Measurements from ENCODE around the gene MN1.

MN1 gene

DNA sequence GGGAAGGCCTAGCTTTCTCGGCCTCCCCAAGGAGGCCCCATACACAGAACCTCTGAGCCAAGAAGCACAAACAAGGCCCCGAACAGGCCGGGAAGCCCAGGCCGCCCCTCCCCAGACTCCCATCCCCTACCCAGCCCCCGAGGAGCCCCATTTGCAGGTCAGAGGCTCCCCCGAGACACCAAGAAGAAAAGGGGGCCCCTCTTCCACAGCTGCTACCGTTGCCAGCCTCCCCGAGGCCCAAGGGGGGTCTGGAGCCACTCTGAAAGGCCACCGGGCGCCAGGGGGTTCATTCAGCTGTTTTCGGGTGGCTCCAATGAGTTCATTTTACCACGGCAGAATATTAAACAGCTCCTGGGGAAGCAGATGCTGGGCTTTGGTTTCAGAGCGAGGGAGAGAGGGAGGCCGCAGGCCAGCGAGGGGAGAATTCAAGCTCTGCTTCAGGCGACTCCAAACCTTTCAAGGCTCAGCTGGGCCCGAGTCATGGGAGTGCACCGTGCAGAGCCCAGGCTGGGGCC is 28.5 kb downstream of the MN1 start:
- Histone ChIP-seq H3K79me1 (ENCODE audit: low read length) (no peaks in the 10 kb centered on the region), H3K56ac (ENCODE audit: low read length) (no peak overlapping the region), H3K36me3 (ENCODE audit: control insufficient read depth, insufficient read depth, low read length) (no peaks in the 10 kb centered on the region), H2BK5ac (ENCODE audit: low read length) (no peak overlapping the region), H3K79me2 (ENCODE audit: control insufficient read depth, insufficient read depth, low read length) (no peaks in the 10 kb centered on the region), H3K4me3 (ENCODE audit: low read length) (no peak overlapping the region), H2BK120ac (ENCODE audit: low read depth, low read length) (no peak overlapping the region), H3K9ac (ENCODE audit: low read length) (no peak overlapping the region), H4K5ac (ENCODE audit: low read length) (no peak overlapping the region), H3K27me3 (ENCODE audit: insufficient read depth, low read length, poor library complexity) (no peaks in the 10 kb centered on the region), H3K18ac (ENCODE audit: low read length) (peak overlapping the region; percentile 13), H4K8ac (ENCODE audit: low read depth, low read length) (no peak overlapping the region), H3K23ac (ENCODE audit: low read length) (no peak overlapping the region), H2AK5ac (ENCODE audit: low read length) (no peak overlapping the region), H3K4ac (ENCODE audit: low read depth, low read length) (no peak overlapping the region), H3K4me2 (ENCODE audit: low read length) (no peak overlapping the region), H3K27ac (ENCODE audit: low read depth, low read length) (no peak overlapping the region), H2BK15ac (replicated peaks; ENCODE audit: low read depth) (no peak overlapping the region), H3K4me1 (ENCODE audit: control insufficient read depth, low read depth, low read length) (peaks cover 9% of the 10 kb centered on the region)
- DNase-seq = no peak
- no CpG with 5 or more reads among the region's 18 CpGs for WGBS (ENCODE audit: extremely low coverage, insufficient coverage, low lambda C conversion rate)

DNA sequence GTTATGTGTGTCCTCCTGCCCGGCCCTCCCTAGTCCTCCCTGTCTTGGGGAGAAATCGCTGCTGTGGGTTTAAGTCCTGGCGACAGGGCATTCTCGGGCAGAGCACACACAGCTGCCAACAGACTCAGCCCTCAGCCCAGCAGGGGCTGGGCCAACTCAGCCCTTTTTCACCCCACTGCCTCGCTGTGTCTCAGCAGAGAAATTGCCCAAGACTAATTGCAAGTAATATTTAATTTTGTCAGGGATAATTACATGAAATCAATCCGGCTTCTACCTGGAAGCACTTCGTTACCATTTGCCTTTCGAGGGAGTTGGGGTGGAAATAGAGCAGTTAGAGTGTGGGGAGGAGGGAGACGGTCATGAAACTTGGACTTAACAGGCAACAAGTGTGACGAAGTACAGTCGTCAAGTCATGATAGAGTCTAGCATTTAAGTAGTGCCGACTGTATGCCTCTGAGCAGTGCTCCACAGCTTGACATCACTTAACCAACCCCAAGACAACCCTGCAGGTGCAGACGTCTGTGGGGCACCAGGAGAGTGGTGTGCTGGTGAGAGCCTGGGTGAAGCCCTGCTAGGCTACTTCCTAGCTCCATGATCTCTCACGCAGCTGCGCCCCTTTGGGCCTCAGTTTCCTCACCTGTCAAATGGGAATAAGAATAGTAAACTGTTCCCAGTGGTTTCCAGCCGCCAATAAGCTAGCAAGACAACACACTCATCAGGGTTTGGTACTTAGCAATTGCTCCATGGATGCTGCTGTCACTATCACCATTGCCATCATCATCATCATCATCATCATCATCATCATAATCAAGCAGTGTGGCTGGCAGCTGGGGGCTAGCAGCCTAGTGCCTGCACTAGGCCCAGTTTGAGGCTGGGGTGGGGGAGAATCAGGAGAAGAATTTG is 29.2 kb downstream of the MN1 start:
- Histone ChIP-seq H3K79me1 (ENCODE audit: low read length) (no peaks in the 10 kb centered on the region), H3K4me1 (ENCODE audit: control insufficient read depth, low read depth, low read length) (peaks cover 9% of the 10 kb centered on the region), H2BK120ac (ENCODE audit: low read depth, low read length) (no peak overlapping the region), H2AK5ac (ENCODE audit: low read length) (no peak overlapping the region), H3K4me3 (ENCODE audit: low read length) (no peak overlapping the region), H3K9ac (ENCODE audit: low read length) (no peak overlapping the region), H4K5ac (ENCODE audit: low read length) (no peak overlapping the region), H3K27me3 (ENCODE audit: insufficient read depth, low read length, poor library complexity) (no peaks in the 10 kb centered on the region), H3K36me3 (ENCODE audit: control insufficient read depth, insufficient read depth, low read length) (no peaks in the 10 kb centered on the region), H2BK5ac (ENCODE audit: low read length) (no peak overlapping the region), H3K4me2 (ENCODE audit: low read length) (no peak overlapping the region), H3K79me2 (ENCODE audit: control insufficient read depth, insufficient read depth, low read length) (no peaks in the 10 kb centered on the region), H2BK15ac (replicated peaks; ENCODE audit: low read depth) (no peak overlapping the region), H3K4ac (ENCODE audit: low read depth, low read length) (no peak overlapping the region), H3K18ac (ENCODE audit: low read length) (no peak overlapping the region), H3K56ac (ENCODE audit: low read length) (no peak overlapping the region), H4K8ac (ENCODE audit: low read depth, low read length) (no peak overlapping the region), H3K27ac (ENCODE audit: low read depth, low read length) (no peak overlapping the region), H3K23ac (ENCODE audit: low read length) (no peak overlapping the region)
- no peak for DNase-seq
- no CpG with 5 or more reads among the region's 16 CpGs for WGBS (ENCODE audit: extremely low coverage, insufficient coverage, low lambda C conversion rate)

DNA sequence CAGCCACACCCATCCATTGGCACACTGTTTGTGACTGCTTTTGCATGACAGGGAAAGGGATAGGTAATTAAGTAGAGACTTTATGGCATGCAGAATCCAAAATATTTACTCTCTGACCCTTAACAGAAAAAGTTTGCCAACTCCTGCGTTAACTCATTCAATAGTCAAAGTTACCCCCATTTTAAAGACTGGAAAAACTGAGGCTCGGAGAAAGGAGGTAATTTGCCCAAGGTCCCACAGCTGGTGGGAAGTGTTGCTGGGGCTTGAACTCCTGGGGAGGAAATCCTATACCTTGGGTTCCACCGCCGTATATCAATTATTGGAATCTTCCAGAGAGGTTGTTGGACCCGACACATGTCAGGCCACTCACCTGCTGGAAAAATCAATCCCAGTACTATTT is 29.9 kb downstream of the MN1 start:
- no peak for DNase-seq
- Histone ChIP-seq H3K4me3 (ENCODE audit: low read length) (no peak overlapping the region), H3K27me3 (ENCODE audit: insufficient read depth, low read length, poor library complexity) (no peaks in the 10 kb centered on the region), H4K5ac (ENCODE audit: low read length) (no peak overlapping the region), H2BK120ac (ENCODE audit: low read depth, low read length) (no peak overlapping the region), H4K8ac (ENCODE audit: low read depth, low read length) (no peak overlapping the region), H3K4ac (ENCODE audit: low read depth, low read length) (no peak overlapping the region), H2AK5ac (ENCODE audit: low read length) (no peak overlapping the region), H3K56ac (ENCODE audit: low read length) (no peak overlapping the region), H3K4me1 (ENCODE audit: control insufficient read depth, low read depth, low read length) (peaks cover 5% of the 10 kb centered on the region), H3K27ac (ENCODE audit: low read depth, low read length) (no peak overlapping the region), H3K18ac (ENCODE audit: low read length) (no peak overlapping the region), H2BK15ac (replicated peaks; ENCODE audit: low read depth) (no peak overlapping the region), H3K23ac (ENCODE audit: low read length) (no peak overlapping the region), H3K9ac (ENCODE audit: low read length) (no peak overlapping the region), H3K4me2 (ENCODE audit: low read length) (no peak overlapping the region), H3K79me2 (ENCODE audit: control insufficient read depth, insufficient read depth, low read length) (no peaks in the 10 kb centered on the region), H3K79me1 (ENCODE audit: low read length) (no peaks in the 10 kb centered on the region), H3K36me3 (ENCODE audit: control insufficient read depth, insufficient read depth, low read length) (no peaks in the 10 kb centered on the region), H2BK5ac (ENCODE audit: low read length) (no peak overlapping the region)
- WGBS (ENCODE audit: extremely low coverage, insufficient coverage, low lambda C conversion rate) = no CpG with 5 or more reads among the region's 5 CpGs

DNA sequence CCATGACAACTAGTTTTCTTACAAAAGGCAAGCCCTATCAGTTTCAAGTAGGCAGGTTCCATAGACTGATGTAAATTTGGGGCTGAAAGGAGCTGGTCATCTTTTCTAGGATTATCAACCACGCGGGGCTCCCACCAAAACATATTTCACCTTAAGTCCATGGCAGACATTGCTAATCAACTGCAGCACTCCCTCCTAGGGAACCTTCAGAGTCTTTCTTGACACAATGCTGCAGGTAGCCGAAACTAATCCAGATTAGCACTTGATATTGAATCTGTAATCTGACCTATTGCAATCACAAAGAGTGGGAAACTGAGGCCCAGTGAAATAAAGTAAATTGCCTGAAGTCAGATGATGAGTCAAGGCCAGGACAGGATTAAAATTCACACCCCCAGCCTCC is 32.5 kb downstream of the MN1 start:
- no peak overlapping the region for H4K8ac ChIP-seq (ENCODE audit: low read depth, low read length)
- DNase-seq = no peak
- H2AK5ac ChIP-seq (ENCODE audit: low read length) = no peak overlapping the region
- WGBS (ENCODE audit: extremely low coverage, insufficient coverage, low lambda C conversion rate) = no CpG with 5 or more reads among the region's 3 CpGs
- no peak overlapping the region for H4K5ac ChIP-seq (ENCODE audit: low read length)
- H3K27ac ChIP-seq (ENCODE audit: low read depth, low read length) = no peak overlapping the region
- no peaks in the 10 kb centered on the region for H3K27me3 ChIP-seq (ENCODE audit: insufficient read depth, low read length, poor library complexity)
- no peaks in the 10 kb centered on the region for H3K36me3 ChIP-seq (ENCODE audit: control insufficient read depth, insufficient read depth, low read length)
- H3K23ac ChIP-seq (ENCODE audit: low read length) = no peak overlapping the region
- H2BK15ac ChIP-seq (replicated peaks; ENCODE audit: low read depth) = no peak overlapping the region
- H3K4me2 ChIP-seq (ENCODE audit: low read length) = no peak overlapping the region
- H3K4me3 ChIP-seq (ENCODE audit: low read length) = no peak overlapping the region
- no peaks in the 10 kb centered on the region for H3K79me2 ChIP-seq (ENCODE audit: control insufficient read depth, insufficient read depth, low read length)
- no peak overlapping the region for H2BK5ac ChIP-seq (ENCODE audit: low read length)
- H3K79me1 ChIP-seq (ENCODE audit: low read length) = no peaks in the 10 kb centered on the region
- H3K4me1 ChIP-seq (ENCODE audit: control insufficient read depth, low read depth, low read length) = no peaks in the 10 kb centered on the region
- no peak overlapping the region for H3K56ac ChIP-seq (ENCODE audit: low read length)
- H3K18ac ChIP-seq (ENCODE audit: low read length) = no peak overlapping the region
- no peak overlapping the region for H3K4ac ChIP-seq (ENCODE audit: low read depth, low read length)
- no peak overlapping the region for H2BK120ac ChIP-seq (ENCODE audit: low read depth, low read length)
- no peak overlapping the region for H3K9ac ChIP-seq (ENCODE audit: low read length)

DNA sequence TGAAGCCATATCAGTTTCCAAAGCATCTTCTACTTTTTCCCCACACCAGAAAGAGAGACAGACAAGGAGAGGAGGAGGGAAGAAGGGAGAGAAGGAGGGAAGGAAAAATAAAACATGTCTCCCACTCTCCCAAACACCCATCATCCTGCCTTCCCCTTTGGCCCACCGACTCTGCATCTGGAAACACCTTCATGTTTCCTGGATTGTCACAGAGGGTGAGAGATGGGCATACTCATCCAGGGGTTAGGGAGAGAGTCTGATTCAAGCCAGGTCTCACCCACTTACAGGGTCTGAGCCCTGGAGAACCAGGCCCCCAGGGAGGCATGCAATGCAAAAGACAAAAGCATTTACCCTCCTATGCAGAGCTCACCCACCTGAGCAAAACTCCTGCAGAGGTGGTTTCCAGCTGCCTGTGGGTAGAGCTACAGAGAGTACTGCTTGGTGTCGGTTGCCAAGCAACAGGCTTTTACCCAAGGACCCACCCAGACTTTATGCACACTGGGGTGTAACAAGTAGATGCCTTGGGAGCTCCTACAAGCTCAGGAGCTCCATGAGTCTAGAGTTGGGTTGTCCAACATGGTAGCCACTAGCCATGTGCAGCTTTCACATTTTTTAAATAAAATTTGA is 33.4 kb downstream of the MN1 start:
- DNase-seq = no peak
- H3K36me3 ChIP-seq (ENCODE audit: control insufficient read depth, insufficient read depth, low read length) = no peaks in the 10 kb centered on the region
- H3K56ac ChIP-seq (ENCODE audit: low read length) = no peak overlapping the region
- no peaks in the 10 kb centered on the region for H3K27me3 ChIP-seq (ENCODE audit: insufficient read depth, low read length, poor library complexity)
- no peak overlapping the region for H4K8ac ChIP-seq (ENCODE audit: low read depth, low read length)
- no peak overlapping the region for H2AK5ac ChIP-seq (ENCODE audit: low read length)
- no CpG with 5 or more reads among the region's 2 CpGs for WGBS (ENCODE audit: extremely low coverage, insufficient coverage, low lambda C conversion rate)
- H3K23ac ChIP-seq (ENCODE audit: low read length) = no peak overlapping the region
- no peak overlapping the region for H3K9ac ChIP-seq (ENCODE audit: low read length)
- no peak overlapping the region for H3K18ac ChIP-seq (ENCODE audit: low read length)
- no peak overlapping the region for H3K4ac ChIP-seq (ENCODE audit: low read depth, low read length)
- no peak overlapping the region for H3K27ac ChIP-seq (ENCODE audit: low read depth, low read length)
- H3K4me1 ChIP-seq (ENCODE audit: control insufficient read depth, low read depth, low read length) = no peaks in the 10 kb centered on the region
- no peak overlapping the region for H2BK15ac ChIP-seq (replicated peaks; ENCODE audit: low read depth)
- no peak overlapping the region for H3K4me2 ChIP-seq (ENCODE audit: low read length)
- H3K79me2 ChIP-seq (ENCODE audit: control insufficient read depth, insufficient read depth, low read length) = no peaks in the 10 kb centered on the region
- H3K79me1 ChIP-seq (ENCODE audit: low read length) = no peaks in the 10 kb centered on the region
- H3K4me3 ChIP-seq (ENCODE audit: low read length) = no peak overlapping the region
- H2BK5ac ChIP-seq (ENCODE audit: low read length) = no peak overlapping the region
- H4K5ac ChIP-seq (ENCODE audit: low read length) = no peak overlapping the region
- no peak overlapping the region for H2BK120ac ChIP-seq (ENCODE audit: low read depth, low read length)
